A549 (cell line): ENCODE results near the gene MGAT5B. TPM values are rescaled to one million over a fixed set of nuclear protein-coding genes. Genes with fewer than 3 reads are reported as not detected.

Experiments used
- ATAC-seq, 2 experiments: fragments of 200-7000 bp in 1 of 2; fragments of >200 bp in 1 of 2; cut with Nextera tagmentation in 1 of 2; cut with Tn5 transposase in 1 of 2; 3 replicates each; pipeline versions ENCODE4 v1.8.0 to v1.9.1; 2018 to 2020; ENCODE audit warnings: mild to moderate bottlenecking in 1 of 2, moderate library complexity in 1 of 2
- CTCF ChIA-PET: fragments of 300-600 bp; sonication (Branson Sonifier 250); formaldehyde crosslinking; extraction: SDS; loops from one replicate; lab custom pipeline; 2021; ENCODE audit warnings: antibody characterized with exemption, inconsistent platforms; lab: Yijun Ruan, JAX
- POLR2A ChIA-PET: fragments of 350-600 bp; formaldehyde crosslinking; extraction: SDS; loops from one replicate; lab custom pipeline; 2021; ENCODE audit warnings: antibody characterized with exemption, inconsistent platforms; lab: Yijun Ruan, JAX
- DNase-seq, 2 experiments: peaks; one replicate each; pipeline versions ENCODE4 v3.0.0 to v3.0.0-alpha.2; 2011 to 2016; ENCODE audit warnings: low read depth in 1 of 2, low spot score in 1 of 2
- FAIRE-seq: peaks from 2 replicates; lab custom pipeline; 2011; peaks lifted over from hg19 to GRCh38; lab: Jason Lieb, UNC
- H3K27ac ChIP-seq, 2 experiments: fragments of >200 bp; sonication (Bioruptor Twin); formaldehyde crosslinking; 3 replicates each; pipeline ENCODE4 v1.5.1; 2016 to 2017
- H3K4me1 ChIP-seq: fragments of >200 bp; sonication (Bioruptor Twin); formaldehyde crosslinking; 3 replicates; pipeline ENCODE4 v1.6.1; 2016
- H3K4me2 ChIP-seq: fragments of >200 bp; sonication (Bioruptor Twin); formaldehyde crosslinking; 3 replicates; pipeline ENCODE4 v1.6.1; 2016
- H3K4me3 ChIP-seq: fragments of >200 bp; sonication (Bioruptor Twin); formaldehyde crosslinking; 3 replicates; pipeline ENCODE4 v1.5.1; 2016
- H3K9me3 ChIP-seq: fragments of >200 bp; sonication (Bioruptor Twin); formaldehyde crosslinking; 3 replicates; pipeline ENCODE4 v1.6.1; 2016
- CBX8 ChIP-seq: fragments of 200-600 bp; sonication (generic); IDR thresholded peaks from 2 replicates; pipeline ENCODE4 v1.6.1; 2016
- CHD2 ChIP-seq: fragments of 150-350 bp; IDR thresholded peaks from 2 replicates; pipeline ENCODE4 v1.6.1; 2014; ENCODE audit warnings: low read length; ENCODE audit not compliant: partially characterized antibody
- CTCF ChIP-seq: fragments of >200 bp; sonication (Bioruptor Twin); formaldehyde crosslinking; IDR thresholded peaks from 3 replicates; pipeline ENCODE4 v1.5.1; 2016
- FOSB ChIP-seq: fragments of 250-450 bp; sonication (Bioruptor Pico); IDR thresholded peaks from 2 replicates; pipeline ENCODE4 v1.5.0; 2020; ENCODE audit warnings: mild to moderate bottlenecking, moderate library complexity
- FOSL2 ChIP-seq, 2 experiments: fragments of 450-650 bp in 1 of 2; fragments of >200 bp in 1 of 2; sonication (Bioruptor Twin) in 1 of 2; formaldehyde crosslinking; IDR thresholded peaks; 2 replicates each; pipeline versions ENCODE4 v1.5.0 to v1.6.1; 2016 to 2020; ENCODE audit warnings: mild to moderate bottlenecking in 1 of 2, moderate library complexity in 1 of 2
- GATA3 ChIP-seq: IDR thresholded peaks from 2 replicates; pipeline ENCODE4 v1.6.1; 2012; ENCODE audit warnings: borderline replicate concordance
- HES2 ChIP-seq: fragments of >200 bp; sonication (Bioruptor Twin); formaldehyde crosslinking; IDR thresholded peaks from 2 replicates; pipeline ENCODE4 v1.6.1; 2016
- HMGXB4 ChIP-seq: fragments of 250-450 bp; sonication (Bioruptor Pico); IDR thresholded peaks from 2 replicates; pipeline ENCODE4 v1.5.0; 2021; ENCODE audit warnings: mild to moderate bottlenecking, moderate library complexity, borderline replicate concordance
- HOXA7 ChIP-seq: fragments of 250-450 bp; sonication (Bioruptor Pico); IDR thresholded peaks from 2 replicates; pipeline ENCODE4 v1.5.0; 2020; ENCODE audit warnings: mild to moderate bottlenecking, moderate library complexity
- HOXB5 ChIP-seq: fragments of 250-450 bp; sonication (Bioruptor Pico); IDR thresholded peaks from 2 replicates; pipeline ENCODE4 v1.5.0; 2020; ENCODE audit warnings: mild to moderate bottlenecking, moderate library complexity
- JUNB ChIP-seq: fragments of >200 bp; sonication (Bioruptor Twin); formaldehyde crosslinking; IDR thresholded peaks from 2 replicates; pipeline ENCODE4 v1.6.1; 2016
- MAX ChIP-seq: IDR thresholded peaks from 2 replicates; pipeline ENCODE4 v1.6.1; 2012
- MYC ChIP-seq: IDR thresholded peaks from 2 replicates; pipeline ENCODE4 v1.6.1; 2012; ENCODE audit warnings: mild to moderate bottlenecking, inconsistent platforms, low read length, improper control_type of control experiment, borderline replicate concordance
- NFE2L2 ChIP-seq: fragments of 150-350 bp; conservative IDR thresholded peaks from 2 replicates; pipeline ENCODE4 v1.6.1; 2014; ENCODE audit warnings: low read length
- PHF8 ChIP-seq: fragments of 200-600 bp; sonication (generic); IDR thresholded peaks from 2 replicates; pipeline ENCODE4 v1.6.1; 2016; ENCODE audit warnings: low read depth, mild to moderate bottlenecking, antibody characterized with exemption, moderate library complexity, borderline replicate concordance
- POLR2AphosphoS2 ChIP-seq: conservative IDR thresholded peaks from 2 replicates; pipeline ENCODE4 v1.6.1; 2012; ENCODE audit warnings: low read length, improper control_type of control experiment, inconsistent platforms
- RCOR1 ChIP-seq: fragments of 150-350 bp; IDR thresholded peaks from 2 replicates; pipeline ENCODE4 v1.6.1; 2014; ENCODE audit warnings: antibody characterized with exemption, low read length, low read depth
- REST ChIP-seq: fragments of 200-600 bp; sonication (generic); IDR thresholded peaks from 2 replicates; pipeline ENCODE4 v1.6.1; 2016; ENCODE audit warnings: antibody characterized with exemption, mild to moderate bottlenecking, moderate library complexity
- RFX5 ChIP-seq: fragments of 450-650 bp; IDR thresholded peaks from 2 replicates; pipeline ENCODE4 v1.7.1; 2014; ENCODE audit warnings: antibody characterized with exemption, mild to moderate bottlenecking, moderate library complexity
- USF2 ChIP-seq: fragments of 450-650 bp; IDR thresholded peaks from 2 replicates; pipeline ENCODE4 v1.6.1; 2014; ENCODE audit warnings: antibody characterized with exemption
- ZC3H11A ChIP-seq: fragments of 450-650 bp; IDR thresholded peaks from 2 replicates; pipeline ENCODE4 v1.6.1; 2014; ENCODE audit warnings: antibody characterized with exemption, mild to moderate bottlenecking
- ZNF302 ChIP-seq: fragments of 250-450 bp; sonication (Bioruptor Pico); IDR thresholded peaks from 2 replicates; pipeline ENCODE4 v1.9.0; 2021; ENCODE audit warnings: inconsistent platforms, mild to moderate bottlenecking, moderate library complexity
- WGBS: methylation state at CpG from one replicate; pipeline ENCODE4 v1.1.6; 2017; ENCODE audit errors: missing lambda C conversion rate; 5-methylcytosine and 5-hydroxymethylcytosine counted together
- polyA plus RNA-seq, 4 experiments: library from polyadenylated mRNA; depleted of rRNA in 3 of 4; stranded (reverse); fragments of >200 nt; fragmentation: RNase III in 1 of 4; extraction: RNeasy Plus Mini Kit Qiagen cat#74134 plus additional on column Dnase treatment in 1 of 4; gene quantifications; 2 replicates in 3 of 4; 3 replicates in 1 of 4; pipeline ENCODE4 v1.2.3, GENCODE V29; 2011 to 2017
- TF ChIP-seq, protein P1 (sequence below): fragments of 250-450 bp; sonication (Bioruptor Pico); IDR thresholded peaks from 2 replicates; pipeline ENCODE4 v1.5.0; 2020; ENCODE audit warnings: low read depth, mild to moderate bottlenecking, moderate library complexity

MGAT5B gene
- polyA plus RNA-seq, 2 of the 4 experiments (the other 2 are of a cell fraction), result 7.6 to 22.8 TPM

GRCh38 chr17:76946772-76947135 lies 78.5 kb downstream of the MGAT5B start:
- WGBS, result 65% methylated on average over 10 of the region's 10 CpGs
- no peak for DNase-seq
- peak in 1 of 2 experiments; percentile 7; a peak in 1 of 6 replicates for ATAC-seq
- ChIA-PET POLR2A (no interaction called here), CTCF (interaction anchor here (1.1 to 2.0 kb wide), 2 partner anchors 78 to 110 kb away, joined by 6 to 9 read pairs; partner anchors contain the start of gene MGAT5B)
- H3K27ac ChIP-seq, result peak overlapping the region in 1 of 2 experiments; percentile 40; a peak in 1 of 6 replicates
- no peak for FAIRE-seq
- no peaks in the 10 kb centered on the region for H3K4me1 ChIP-seq
- H3K4me3 ChIP-seq, result no peak overlapping the region
- no peaks in the 10 kb centered on the region for H3K9me3 ChIP-seq
- no peak for TF ChIP-seq JUNB
- no peak for TF ChIP-seq CHD2
- TF ChIP-seq ZC3H11A, result no peak
- TF ChIP-seq CBX8, result no peak
- TF ChIP-seq FOSB (CRISPR knock-in tag), result no peak
- TF ChIP-seq RCOR1, result no peak
- no peak for TF ChIP-seq USF2
- TF ChIP-seq REST, result no peak
- no peak for TF ChIP-seq HOXA7
- no peak for TF ChIP-seq HES2
- TF ChIP-seq HOXB5, result no peak
- no peak for TF ChIP-seq GATA3
- TF ChIP-seq CTCF, result no peak
- TF ChIP-seq HMGXB4 (CRISPR knock-in tag), result no peak
- no peak for TF ChIP-seq POLR2AphosphoS2
- TF ChIP-seq, protein P1, sequence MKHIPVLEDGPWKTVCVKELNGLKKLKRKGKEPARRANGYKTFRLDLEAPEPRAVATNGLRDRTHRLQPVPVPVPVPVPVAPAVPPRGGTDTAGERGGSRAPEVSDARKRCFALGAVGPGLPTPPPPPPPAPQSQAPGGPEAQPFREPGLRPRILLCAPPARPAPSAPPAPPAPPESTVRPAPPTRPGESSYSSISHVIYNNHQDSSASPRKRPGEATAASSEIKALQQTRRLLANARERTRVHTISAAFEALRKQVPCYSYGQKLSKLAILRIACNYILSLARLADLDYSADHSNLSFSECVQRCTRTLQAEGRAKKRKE (CRISPR knock-in tag), result no peak
- H3K4me2 ChIP-seq, result no peak overlapping the region

DNA sequence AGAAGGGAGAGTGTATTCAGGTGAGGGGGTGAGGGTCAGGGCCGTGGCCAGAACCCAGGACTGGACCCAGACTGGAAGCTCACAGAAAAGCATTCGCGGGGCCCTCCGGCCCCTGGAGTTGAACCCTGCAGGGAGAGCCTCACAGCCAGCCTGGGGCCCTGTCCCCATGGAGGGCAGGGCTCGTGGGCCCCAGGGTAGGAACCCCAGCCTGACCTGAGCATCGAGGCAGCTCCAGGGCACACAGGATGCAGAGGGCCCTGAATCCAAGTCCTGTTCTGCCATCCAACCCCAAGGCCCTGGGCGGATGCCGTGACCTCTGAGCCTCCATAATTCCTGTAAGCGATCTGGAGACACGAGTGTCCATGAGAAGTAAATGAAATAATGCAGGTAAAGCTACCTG lies 79.1 kb downstream of the MGAT5B start:
- no peak overlapping the region for H3K4me2 ChIP-seq
- no peak for FAIRE-seq
- no peaks in the 10 kb centered on the region for H3K4me1 ChIP-seq
- H3K4me3 ChIP-seq, result no peak overlapping the region
- CTCF ChIA-PET, result interaction anchor here (0.8 to 2.0 kb wide), 2 partner anchors 79 to 109 kb away, joined by 3 to 9 read pairs; partner anchors contain the start of gene MGAT5B
- H3K9me3 ChIP-seq, result no peaks in the 10 kb centered on the region
- POLR2A ChIA-PET, result no interaction called here
- no peak for DNase-seq
- no peak; a peak in 1 of 6 replicates for ATAC-seq
- no peak overlapping the region; a peak in 1 of 6 replicates for H3K27ac ChIP-seq
- TF ChIP-seq HOXB5 (no peak), NFE2L2 (no peak), PHF8 (no peak), RFX5 (no peak), ZNF302 (no peak), GATA3 (no peak), ZC3H11A (no peak), FOSL2 (IDR thresholded peaks at IDR 0.05) (no peak), FOSL2 (CRISPR knock-in tag; IDR thresholded peaks at IDR 0.05) (no peak), MYC (no peak), MAX (no peak)
- TF ChIP-seq, all 56 proteins: peak for 0
- whole genome bisulfite sequencing, result 79% methylated on average over 10 of the region's 10 CpGs
